K562 (cell line): ENCODE results near the gene ABCB10. TPM values are rescaled to one million over a fixed set of nuclear protein-coding genes. Genes with fewer than 3 reads are reported as not detected.

Experiments used
- ATAC-seq: fragments of 200-7000 bp; cut with Tn5 transposase; 3 replicates; pipeline ENCODE4 v1.9.1; 2020; ENCODE audit warnings: moderate library complexity
- BruUV-seq: library from RNA; stranded (reverse); fragments of 400-500 nt; replicated peaks from 2 replicates; lab custom pipeline; 2021; lab: Mats Ljungman, UMichigan
- CTCF ChIA-PET: fragments of 300-600 bp; formaldehyde crosslinking; extraction: SDS; loops from one replicate; lab custom pipeline; 2021; ENCODE audit warnings: low intra/inter-chr PET ratio; lab: Yijun Ruan, JAX
- POLR2A ChIA-PET: fragments of 300-600, 350-650 bp; sonication (Branson Sonifier 250); formaldehyde crosslinking; extraction: SDS; loops from one replicate; lab custom pipeline; 2021; ENCODE audit warnings: antibody characterized with exemption, inconsistent platforms; lab: Yijun Ruan, JAX
- DNase-seq, 4 experiments: peaks; one replicate each; pipeline versions ENCODE4 v3.0.0 to v3.0.0-alpha.2; 2011 to 2018; ENCODE audit warnings: low spot score in 3 of 4, mixed read lengths in 3 of 4; ENCODE audit errors: extremely low read depth in 1 of 4
- FAIRE-seq: peaks from 2 replicates; lab custom pipeline; 2011; peaks lifted over from hg19 to GRCh38; lab: Jason Lieb, UNC
- H2AFZ ChIP-seq: 2 replicates; pipeline ENCODE4 v1.6.0; 2011; ENCODE audit warnings: low read depth, low read length, control low read depth, inconsistent platforms
- H3K27ac ChIP-seq: fragments of 200-600 bp; 3 replicates; pipeline ENCODE4 v1.8.0; 2011; ENCODE audit warnings: low read depth, mild to moderate bottlenecking, control low read depth, inconsistent platforms, low read length, moderate library complexity, mixed read lengths; ENCODE audit errors: extremely low read depth
- H3K27me3 ChIP-seq, 2 experiments: fragments of 300-600 bp in 1 of 2; 2 replicates in 1 of 2; 3 replicates in 1 of 2; pipeline versions ENCODE4 v1.6.0 to v1.8.0; 2011; ENCODE audit warnings: inconsistent platforms in 2 of 2, low read length in 2 of 2, mild to moderate bottlenecking in 1 of 2, mixed read lengths in 1 of 2, moderate library complexity in 1 of 2; ENCODE audit not compliant: control insufficient read depth in 2 of 2, insufficient read depth in 2 of 2
- H3K36me3 ChIP-seq: fragments of 300-600 bp; 3 replicates; pipeline ENCODE4 v1.8.0; 2011; ENCODE audit warnings: mild to moderate bottlenecking, low read length, inconsistent platforms; ENCODE audit not compliant: control insufficient read depth, insufficient read depth
- H3K4me1 ChIP-seq, 2 experiments: fragments of 200-600 bp in 1 of 2; replicated peaks in 1 of 2; 2 replicates in 1 of 2; 3 replicates in 1 of 2; pipeline versions ENCODE4 v1.5.1 to v1.8.0; 2011; ENCODE audit warnings: inconsistent platforms in 2 of 2, low read length in 2 of 2, mild to moderate bottlenecking in 1 of 2, mixed read lengths in 1 of 2, moderate library complexity in 1 of 2; ENCODE audit not compliant: control insufficient read depth in 2 of 2, insufficient read depth in 2 of 2
- H3K4me2 ChIP-seq: 2 replicates; pipeline ENCODE4 v1.6.1; 2011; ENCODE audit warnings: low read length, control low read depth, inconsistent platforms, mixed read lengths; ENCODE audit not compliant: insufficient read depth
- H3K4me3 ChIP-seq: fragments of 200-600 bp; sonication (generic), shearing (Covaris generic); 2 replicates; pipeline ENCODE4 v1.5.1; 2016; ENCODE audit warnings: control low read depth, inconsistent platforms
- H3K79me2 ChIP-seq: fragments of 200-600 bp; 3 replicates; pipeline ENCODE4 v1.8.0; 2011; ENCODE audit warnings: low read length, inconsistent platforms; ENCODE audit not compliant: control insufficient read depth, insufficient read depth
- H3K9ac ChIP-seq, 2 experiments: 2 replicates each; pipeline versions ENCODE4 v1.6.0 to v1.6.1; 2011; ENCODE audit warnings: low read depth in 2 of 2, low read length in 2 of 2, control low read depth in 1 of 2, inconsistent platforms in 1 of 2, mild to moderate bottlenecking in 1 of 2, mixed read lengths in 1 of 2; ENCODE audit not compliant: insufficient read depth in 1 of 2
- H3K9me1 ChIP-seq: one replicate; pipeline ENCODE4 v1.6.0; 2011; ENCODE audit warnings: inconsistent platforms, mild to moderate bottlenecking, low read length, moderate library complexity; ENCODE audit not compliant: control insufficient read depth, insufficient read depth
- H3K9me3 ChIP-seq: replicated peaks from 2 replicates; pipeline ENCODE4 v1.5.1; 2011; ENCODE audit warnings: low read depth, low read length, inconsistent platforms; ENCODE audit not compliant: control insufficient read depth, insufficient read depth
- H4K20me1 ChIP-seq: replicated peaks from 2 replicates; pipeline ENCODE4 v1.6.1; 2011; ENCODE audit warnings: low read length, inconsistent platforms, mixed read lengths; ENCODE audit not compliant: control insufficient read depth, insufficient read depth
- CEBPB ChIP-seq: fragments of 450-650 bp; IDR thresholded peaks from 2 replicates; pipeline ENCODE4 v1.6.1; 2016; ENCODE audit warnings: missing genetic modification characterization, missing compliant biosample characterization
- DPF2 ChIP-seq: fragments of 450-650 bp; IDR thresholded peaks from 2 replicates; pipeline ENCODE4 v1.6.1; 2016
- ERF ChIP-seq: fragments of 450-650 bp; formaldehyde crosslinking; IDR thresholded peaks from 2 replicates; pipeline ENCODE4 v1.4.0; 2020; ENCODE audit warnings: mild to moderate bottlenecking, mixed read lengths
- FOXP4 ChIP-seq: sonication (generic); formaldehyde crosslinking; IDR thresholded peaks from 2 replicates; pipeline ENCODE4 v1.8.0; 2022; ENCODE audit warnings: mild to moderate bottlenecking, missing genetic modification reagents, borderline replicate concordance
- OTX1 ChIP-seq: fragments of 450-650 bp; formaldehyde crosslinking; IDR thresholded peaks from 2 replicates; pipeline ENCODE4 v1.4.0; 2022; ENCODE audit warnings: mild to moderate bottlenecking
- SNAPC5 ChIP-seq: fragments of 250-450 bp; sonication (Bioruptor Pico); IDR thresholded peaks from 2 replicates; pipeline ENCODE4 v1.8.0; 2021; ENCODE audit warnings: moderate library complexity, mild to moderate bottlenecking, inconsistent platforms
- TFAM ChIP-seq: fragments of 250-450 bp; sonication (Bioruptor Pico); conservative IDR thresholded peaks from 2 replicates; pipeline ENCODE4 v1.5.0; 2021; ENCODE audit warnings: mild to moderate bottlenecking, moderate library complexity
- THRB ChIP-seq: fragments of 450-650 bp; formaldehyde crosslinking; conservative IDR thresholded peaks from 2 replicates; pipeline ENCODE4 v1.4.0; 2022; ENCODE audit warnings: mild to moderate bottlenecking, missing genetic modification characterization
- USF2 ChIP-seq: sonication (generic); formaldehyde crosslinking; IDR thresholded peaks from 2 replicates; pipeline ENCODE4 v1.5.0; 2020; ENCODE audit warnings: missing genetic modification reagents
- ZNF589 ChIP-seq: fragments of 200-800 bp; sonication (Bioruptor generic); IDR thresholded peaks from 2 replicates; pipeline ENCODE4 v1.6.1; 2016; ENCODE audit warnings: low read depth, missing genetic modification characterization, missing compliant biosample characterization
- WGBS: fragments of 100-300 bp; shearing (Covaris generic); methylation state at CpG from one replicate; pipeline ENCODE4 v1.1.6; 2016; ENCODE audit warnings: low coverage, mixed read lengths; ENCODE audit not compliant: insufficient coverage; ENCODE audit errors: missing lambda C conversion rate; 5-methylcytosine and 5-hydroxymethylcytosine counted together
- in situ Hi-C: fragments of 300-500 bp; cut with MboI; formaldehyde crosslinking; loops from 4 replicates; pipeline ENCODE4 v1.15.0; 2018; ENCODE audit warnings: inconsistent platforms, mixed read lengths
- intact Hi-C: fragments of 100-400 bp; cut with micrococcal nuclease; formaldehyde crosslinking; loops from 2 replicates; pipeline ENCODE4 v1.14.2; 2022
- polyA plus RNA-seq, 8 experiments: library from polyadenylated mRNA; depleted of rRNA in 4 of 8; stranded (reverse) in 5 of 8; unstranded in 3 of 8; fragments of >200 nt; fragmentation: Nextera tagmentation in 2 of 8; fragmentation: Illumina TruSeq in 1 of 8; extraction: Ambion mirVana in 2 of 8; extraction: Trizol in 1 of 8; gene quantifications; 2 replicates each; pipeline versions ENCODE4 v1.2.1 to v1.2.3, GENCODE V29; 2011 to 2014; ENCODE audit warnings: inconsistent platforms in 1 of 8, missing spikeins in 1 of 8
- total RNA-seq, 7 experiments: library from RNA; depleted of rRNA in 6 of 7; stranded (reverse); fragments of >200 nt in 6 of 7; fragmentation: Illumina TruSeq in 2 of 7; extraction: Trizol in 2 of 7; gene quantifications; 2 replicates each; pipeline versions ENCODE4 v1.2.1 to v1.2.3, GENCODE V29; 2011 to 2021; ENCODE audit warnings: low replicate concordance in 1 of 7

Gene ABCB10
- total and polyA plus RNA-seq, 9 of the 15 experiments (the other 6 are each of a cell fraction or from before 2014, with no cell fraction given): 12.4 to 54.8 (median 36.4) TPM

GRCh38 chr1:229529639-229530038, 28.9 kb downstream of the ABCB10 start:
- H3K27me3 ChIP-seq: no peaks in the 10 kb centered on the region
- ChIA-PET POLR2A (interaction anchor here (1.5 to 1.7 kb wide), 2 partner anchors 9 to 21 kb away, joined by 6 to 8 read pairs; partner anchors contain the start of gene NUP133), CTCF (no interaction called here)
- no TSS peak for BruUV-seq
- no peak overlapping the region for H3K27ac ChIP-seq
- H2AFZ ChIP-seq: no peak overlapping the region
- H3K4me1 ChIP-seq: no peaks in the 10 kb centered on the region
- no peaks in the 10 kb centered on the region for H3K79me2 ChIP-seq
- H3K4me3 ChIP-seq: no peak overlapping the region
- H3K9me3 ChIP-seq: no peaks in the 10 kb centered on the region
- WGBS: 95% methylated on average over 6 of the region's 7 CpGs
- FAIRE-seq: no peak
- TF ChIP-seq USF2 (CRISPR knock-in tag) (no peak), CEBPB (tag) (no peak), OTX1 (no peak), SNAPC5 (CRISPR knock-in tag) (no peak), DPF2 (no peak), ZNF589 (no peak), THRB (CRISPR knock-in tag) (no peak), ERF (CRISPR knock-in tag) (no peak), FOXP4 (no peak), TFAM (CRISPR knock-in tag) (no peak)
- no peak for DNase-seq
- H4K20me1 ChIP-seq: no peaks in the 10 kb centered on the region
- in situ Hi-C loops (no loop called here), intact Hi-C loops (no loop called here)
- H3K36me3 ChIP-seq: peaks cover 81% of the 10 kb centered on the region
- ATAC-seq: peak; percentile 56
- H3K9me1 ChIP-seq: no peaks in the 10 kb centered on the region
- H3K4me2 ChIP-seq: no peak overlapping the region
- H3K9ac ChIP-seq: no peak overlapping the region
